Central memory CD4-positive, alpha-beta T cell (primary cell): ENCODE data around the gene MRPL10.
"Not testable (repeated sequence)": the region's sequence is repeated elsewhere in the genome, so short reads cannot be mapped to it uniquely, and the experiment has no call there.

Experiments used
- DNase-seq: peaks from one replicate; pipeline ENCODE4 v3.0.0; 2022

Gene MRPL10

GRCh38 chr17:47789611-47790561 is 41.5 kb downstream of the MRPL10 start:
- DNase-seq = peak; percentile 24

- DNase-seq = no peak
Measured at GRCh38 chr17:47785538-47786123, 45.7 kb downstream of the MRPL10 start.

GRCh38 chr17:47781397-47781796 is 49.9 kb downstream of the MRPL10 start:
- no peak for DNase-seq

- no peak for DNase-seq
Measured at GRCh38 chr17:47778184-47778635, 53.1 kb downstream of the MRPL10 start.

- DNase-seq = peak; percentile 40
Measured at GRCh38 chr17:47776330-47777197, 54.8 kb downstream of the MRPL10 start.

GRCh38 chr17:47774987-47775580 is 56.3 kb downstream of the MRPL10 start:
- no peak for DNase-seq

GRCh38 chr17:47774331-47774730 is 57.0 kb downstream of the MRPL10 start:
- no peak for DNase-seq

GRCh38 chr17:47773649-47774048 is 57.7 kb downstream of the MRPL10 start:
- not testable (repeated sequence) for DNase-seq
